Activated CD4-positive, CD25-positive, alpha-beta regulatory T cell treated with anti-CD3 and anti-CD28 coated beads, Interleukin-2, amount 50 U/mL, for 72 hours (primary cell): Measurements from ENCODE around the gene SSB.
"Not testable (repeated sequence)": the region's sequence is repeated elsewhere in the genome, so short reads cannot be mapped to it uniquely, and the experiment has no call there.

ENCODE experiments used
- DNase-seq: peaks from one replicate; pipeline ENCODE4 v3.0.0; 2021

Gene SSB

DNA sequence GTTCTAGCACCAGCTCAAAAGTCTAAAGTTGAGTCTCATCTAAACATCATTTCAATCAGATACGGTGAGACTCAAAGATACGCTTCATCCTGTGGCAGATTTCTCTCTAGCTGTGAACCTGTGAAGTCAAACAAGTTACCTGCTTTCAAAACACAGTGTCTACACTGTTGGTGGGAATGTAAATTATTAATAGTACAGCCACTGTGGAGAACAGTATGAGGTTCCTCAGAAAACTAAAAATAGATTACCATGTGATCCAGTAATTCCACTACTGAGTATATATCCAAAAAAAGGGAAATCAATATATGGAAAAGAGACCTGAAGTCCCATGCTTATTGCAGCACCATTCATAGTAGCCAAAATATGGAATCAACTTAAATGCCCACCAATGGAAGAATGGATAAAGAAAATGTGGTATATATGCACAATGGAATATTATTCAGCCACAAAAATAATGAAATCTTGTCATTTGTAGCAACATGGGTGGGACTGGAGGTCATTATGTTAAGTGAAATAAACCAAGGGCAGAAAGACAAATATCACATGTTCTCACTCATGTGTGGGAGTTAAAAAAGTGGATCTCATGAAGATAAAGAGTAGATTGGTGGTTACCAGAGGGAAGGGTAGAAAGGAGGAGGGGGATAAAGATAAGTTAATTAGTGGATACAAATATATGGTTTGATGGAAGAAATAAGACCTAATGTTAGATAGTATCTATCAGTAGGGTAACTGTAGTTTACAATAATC, 40.2 kb downstream of the SSB start:
- no peak for DNase-seq

DNA sequence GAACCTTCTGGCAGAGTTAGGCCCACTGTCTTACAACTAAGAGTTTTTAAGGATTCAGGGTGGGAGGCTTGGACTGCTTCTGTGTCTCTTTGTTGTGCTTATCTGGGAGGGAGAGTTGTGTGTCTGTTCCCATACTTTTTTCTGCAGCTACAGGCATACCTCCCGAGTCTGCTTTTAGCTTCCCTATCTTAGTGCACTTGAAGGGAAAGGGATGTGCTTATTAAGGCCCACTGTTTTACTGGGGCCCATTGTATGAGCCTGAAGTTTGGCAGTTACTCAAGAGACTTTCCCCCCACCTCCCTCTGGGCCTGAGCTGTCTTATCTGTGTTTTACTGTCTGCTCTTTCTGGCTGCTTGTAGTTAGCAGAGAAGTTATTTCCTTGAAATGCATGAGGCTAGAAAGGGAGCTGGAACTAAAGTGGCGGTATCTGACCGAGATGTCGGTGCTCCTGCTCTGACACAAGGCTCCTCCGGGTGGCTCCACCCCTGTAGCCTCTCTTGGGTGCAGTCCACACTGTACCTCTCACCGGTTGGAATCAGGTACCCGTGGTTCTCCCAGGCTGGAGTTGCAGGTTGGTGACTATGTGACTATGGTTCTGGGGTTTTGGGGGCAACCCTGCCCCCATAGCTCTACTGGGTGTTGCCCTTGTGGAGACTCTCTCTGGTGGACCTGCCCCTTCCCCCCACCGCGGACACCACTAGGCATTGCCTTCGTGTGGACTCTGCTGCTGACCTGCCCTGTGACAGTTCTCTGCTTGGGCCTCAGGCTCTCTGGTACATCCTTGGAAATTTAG, 41.5 kb downstream of the SSB start:
- no peak for DNase-seq

DNA sequence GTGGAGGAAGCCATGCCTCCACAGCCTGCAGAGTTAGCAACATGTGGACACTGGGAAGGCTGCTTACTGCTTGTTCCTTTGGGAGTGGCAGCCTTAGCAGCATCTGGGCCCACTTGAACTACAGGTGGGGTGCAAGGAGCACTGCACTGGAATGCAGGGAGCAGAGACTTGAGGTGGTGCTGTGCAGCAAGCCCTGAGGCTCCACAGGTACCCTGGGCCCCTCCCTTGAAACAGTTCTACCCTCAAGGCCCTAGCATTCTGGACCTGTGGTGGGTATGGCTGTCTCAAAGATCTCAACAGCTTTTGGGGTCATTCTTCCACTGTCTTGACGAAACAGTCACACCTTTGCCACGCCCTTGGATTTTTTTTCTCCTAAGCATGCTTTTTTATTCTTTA, 42.1 kb downstream of the SSB start:
- DNase-seq, result no peak

DNA sequence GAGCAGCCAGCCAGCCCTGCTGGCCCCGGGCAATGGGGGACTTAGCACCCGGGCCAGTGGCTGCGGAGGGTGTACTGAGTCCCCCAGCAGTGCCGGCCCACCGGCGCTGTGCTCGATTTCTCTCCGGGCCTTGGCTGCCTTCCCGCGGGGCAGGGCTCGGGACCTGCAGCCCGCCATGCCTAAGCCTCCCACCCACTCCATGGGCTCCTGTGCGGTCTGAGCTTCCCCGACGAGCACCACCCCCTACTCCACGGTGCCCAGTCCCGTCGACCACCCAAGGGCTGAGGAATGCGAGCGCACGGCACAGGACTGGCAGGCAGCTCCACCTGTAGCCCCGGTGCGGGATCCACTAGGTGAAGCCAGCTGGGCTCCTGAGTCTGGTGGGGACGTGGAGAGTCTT, 43.0 kb downstream of the SSB start:
- DNase-seq, result not testable (repeated sequence)

DNA sequence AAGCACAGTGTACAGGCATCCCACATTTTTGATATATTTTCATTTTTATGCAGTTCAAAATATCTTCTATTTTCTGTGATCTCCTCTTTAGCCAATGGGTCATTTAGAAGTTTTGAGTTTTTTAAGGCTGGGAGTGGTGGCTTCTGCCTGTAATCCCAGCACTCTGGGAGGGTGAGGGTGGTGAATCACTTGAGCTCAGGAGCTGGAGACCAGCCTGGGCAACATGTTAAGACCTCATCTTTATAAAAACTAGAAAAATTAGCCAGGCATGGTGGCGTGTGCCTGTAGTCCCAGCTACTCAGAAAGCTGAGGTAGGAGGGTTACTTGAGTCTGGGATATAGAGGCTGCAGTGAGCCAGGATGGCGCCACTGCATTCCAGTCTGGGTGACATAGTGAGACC, 46.3 kb downstream of the SSB start:
- no peak for DNase-seq

DNA sequence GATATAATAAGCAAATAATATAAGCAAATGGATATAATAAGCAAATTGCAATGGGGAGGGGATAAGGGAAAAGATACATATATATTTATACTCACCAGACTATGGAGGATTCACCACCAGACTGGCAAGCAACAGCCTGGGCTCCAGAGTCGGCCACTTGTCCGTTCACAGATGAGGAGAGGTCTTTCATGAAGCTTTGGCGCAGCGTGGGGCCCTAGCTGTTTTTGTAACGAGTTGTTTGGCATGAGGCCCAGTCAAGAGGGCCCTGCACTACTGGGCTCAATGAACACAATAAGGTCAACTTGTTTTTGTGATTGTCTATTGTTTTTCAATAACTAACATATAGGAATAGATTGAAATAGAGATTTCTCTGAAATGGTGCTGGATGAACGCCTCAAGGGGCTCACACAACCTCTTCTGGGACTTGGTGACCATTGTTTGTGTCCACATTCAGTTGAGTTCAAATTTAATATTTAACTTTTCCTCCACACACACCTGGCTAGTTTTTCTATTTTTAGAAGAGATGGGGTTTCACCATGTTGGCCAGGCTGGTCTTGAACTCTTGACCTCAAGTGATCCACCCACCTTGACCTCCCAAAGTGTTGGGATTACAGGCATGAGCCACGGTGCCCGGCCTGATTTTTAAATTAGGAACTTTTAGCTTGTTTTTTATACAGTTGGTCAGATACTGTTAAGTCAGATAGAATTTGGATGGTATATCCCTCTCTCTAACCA, 50.5 kb downstream of the SSB start:
- DNase-seq, result not testable (repeated sequence)

DNA sequence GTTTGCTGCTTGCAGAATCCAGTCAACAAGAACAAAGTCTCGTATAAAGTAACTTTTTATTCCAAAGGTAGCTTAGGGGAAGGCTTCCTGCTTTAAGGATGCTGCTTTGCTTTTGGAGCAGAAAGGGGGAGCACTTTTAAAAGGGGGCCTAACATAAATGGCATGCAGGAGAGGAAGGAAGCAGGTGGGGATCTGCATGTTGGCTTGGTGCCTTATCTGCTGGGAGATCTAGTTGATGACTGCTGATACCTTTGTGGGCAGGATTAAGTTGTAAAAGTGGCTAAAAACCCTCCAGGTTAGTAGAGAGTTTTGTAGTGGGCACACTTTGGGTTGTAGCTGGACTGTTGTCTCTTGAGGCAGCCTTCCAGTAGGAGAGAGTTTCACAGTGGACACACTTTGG, 51.0 kb downstream of the SSB start:
- no peak for DNase-seq

DNA sequence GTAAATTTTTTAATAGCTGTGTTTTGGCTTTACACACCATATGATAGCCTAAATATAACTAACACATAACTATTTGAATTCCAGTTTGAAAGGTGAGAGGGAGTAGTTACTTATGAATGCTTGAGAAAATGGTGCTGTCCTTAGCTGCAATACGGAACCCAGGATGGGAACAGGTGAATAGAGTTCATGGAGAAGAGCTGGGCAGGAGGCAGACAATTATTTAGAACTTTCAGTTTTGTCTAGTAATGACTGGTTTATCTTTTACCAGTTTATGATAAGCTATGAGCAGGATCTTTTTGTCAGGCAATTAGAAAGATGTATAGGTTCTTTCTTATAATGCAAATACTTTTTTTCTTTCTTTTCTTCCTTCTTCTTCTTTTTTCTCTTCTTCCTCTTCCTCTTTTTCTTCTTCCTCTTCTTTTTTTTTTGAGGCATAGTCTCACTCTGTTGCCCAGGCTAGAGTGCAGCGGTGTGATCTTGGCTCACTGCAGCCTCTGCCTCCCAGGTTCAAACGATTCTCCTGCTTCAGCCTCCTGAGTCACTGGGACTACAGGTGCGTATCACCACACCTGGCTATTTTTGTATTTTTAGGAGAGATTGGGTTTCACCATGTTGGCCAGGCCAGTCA, 54.5 kb downstream of the SSB start:
- DNase-seq, result no peak

DNA sequence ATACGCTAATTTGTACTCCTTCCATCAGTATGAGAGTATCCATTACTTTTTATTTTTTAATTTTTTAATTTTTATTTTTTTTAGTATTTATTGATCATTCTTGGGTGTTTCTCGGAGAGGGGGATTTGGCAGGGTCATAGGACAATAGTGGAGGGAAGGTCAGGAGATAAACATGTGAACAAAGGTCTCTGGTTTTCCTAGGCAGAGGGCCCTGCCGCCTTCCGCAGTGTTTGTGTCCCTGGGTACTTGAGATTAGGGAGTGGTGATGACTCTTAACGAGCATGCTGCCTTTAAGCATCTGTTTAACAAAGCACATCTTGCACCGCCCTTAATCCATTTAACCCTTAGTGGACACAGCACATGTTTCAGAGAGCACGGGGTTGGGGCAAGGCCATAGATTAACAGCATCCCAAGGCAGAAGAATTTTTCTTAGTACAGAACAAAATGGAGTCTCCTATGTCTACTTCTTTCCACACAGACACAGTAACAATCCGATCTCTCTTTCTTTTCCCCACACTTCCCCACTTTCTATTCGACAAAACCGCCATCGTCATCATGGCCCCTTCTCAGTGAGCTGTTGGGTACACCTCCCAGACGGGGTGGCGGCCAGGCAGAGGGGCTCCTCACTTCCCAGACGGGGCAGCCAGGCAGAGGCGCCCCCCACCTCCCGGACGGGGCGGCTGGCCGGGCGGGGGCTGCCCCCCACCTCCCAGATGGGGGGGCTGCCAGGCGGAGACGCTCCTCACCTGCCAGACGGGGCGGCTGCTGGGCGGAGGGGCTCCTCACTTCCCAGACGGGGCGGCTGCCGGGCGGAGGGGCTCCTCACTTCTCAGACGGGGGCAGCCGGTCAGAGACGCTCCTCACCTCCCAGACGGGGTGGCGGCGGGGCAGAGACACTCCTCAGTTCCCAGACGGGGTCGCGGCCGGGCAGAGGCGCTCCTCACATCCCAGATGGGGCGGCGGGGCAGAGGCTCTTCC, 56.9 kb downstream of the SSB start:
- not testable (repeated sequence) for DNase-seq

DNA sequence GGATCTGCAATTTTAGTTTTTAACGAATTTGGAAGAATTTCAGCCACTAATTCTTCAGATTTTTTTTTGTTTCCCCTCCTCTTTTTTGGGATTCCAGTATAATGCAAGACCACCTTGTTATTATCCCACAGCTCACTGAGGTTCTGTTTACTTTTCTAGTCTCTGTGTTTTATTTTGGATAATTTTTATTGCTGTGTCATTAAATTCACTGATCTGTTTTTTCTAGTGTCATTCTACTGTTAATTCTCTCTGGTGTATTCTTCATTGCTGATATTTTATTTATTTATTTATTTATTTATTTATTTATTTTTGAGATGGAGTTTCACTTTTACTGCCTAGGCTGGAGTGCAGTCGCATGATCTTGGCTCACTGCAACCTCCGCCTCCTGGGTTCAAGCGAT, 60.8 kb downstream of the SSB start:
- DNase-seq, result no peak

DNA sequence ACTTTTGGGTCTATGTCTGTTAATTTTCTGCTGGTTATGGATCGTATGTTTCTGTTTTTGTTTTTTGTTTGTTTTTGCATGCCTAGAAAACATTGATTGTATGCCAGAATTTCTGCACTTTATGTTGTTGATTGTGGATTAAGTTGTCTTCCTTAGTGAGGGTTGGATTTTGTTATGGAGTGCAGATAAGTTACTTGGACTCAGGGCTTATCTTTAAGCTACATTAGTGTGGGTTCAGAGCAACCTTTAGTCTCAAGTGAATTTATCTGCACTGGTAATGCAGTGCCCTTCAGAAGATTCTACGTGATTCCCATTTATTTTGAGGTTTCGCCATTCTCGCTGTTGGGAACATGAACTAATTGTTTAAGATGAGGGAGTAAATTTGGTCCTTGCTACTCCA, 61.5 kb downstream of the SSB start:
- no peak for DNase-seq
